ENCODE measurements around the gene IRF2BPL. TPM values are rescaled to one million over a fixed set of nuclear protein-coding genes. Genes with fewer than 3 reads are reported as not detected.

The IRF2BPL gene
- total and polyA plus RNA-seq, 4 experiments from 2014 or later = 1.2 to 37.7 (median 20.2) TPM

DNA sequence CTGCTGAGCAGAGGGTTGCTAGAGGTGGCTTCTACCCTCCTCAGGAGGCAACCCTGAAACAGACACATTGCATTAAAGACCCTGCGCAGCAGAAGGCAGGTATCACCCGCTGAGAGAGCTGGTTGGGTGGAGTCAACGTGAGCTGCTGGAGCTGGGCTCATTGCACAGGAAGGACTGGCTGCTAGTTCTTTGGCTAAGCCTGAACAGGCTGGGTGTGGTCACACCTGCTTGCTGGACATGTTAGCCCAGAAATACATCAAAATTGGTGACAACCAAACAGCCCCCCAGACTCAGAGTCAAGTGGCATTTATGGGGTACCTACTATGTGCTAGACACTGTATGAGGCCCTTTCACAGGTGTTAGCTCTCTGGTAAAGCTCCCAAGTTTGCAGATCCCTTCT lies 33.8 kb upstream of the IRF2BPL start:
- Histone ChIP-seq H3K4me3 (ENCODE audit: low read length in 2 of 2) (no peak overlapping the region), H3K27ac (ENCODE audit: low read depth, low read length) (no peak overlapping the region), H3K36me3 (ENCODE audit: insufficient read depth, low read length) (no peaks in the 10 kb centered on the region), H3K9me3 (ENCODE audit: control insufficient read depth in 1 of 2, low read length in 2 of 2) (no peaks in the 10 kb centered on the region), H3K4me1 (ENCODE audit: insufficient read depth, low read length) (peaks cover 6% of the 10 kb centered on the region), H3K27me3 (ENCODE audit: insufficient read depth, low read length) (no peaks in the 10 kb centered on the region)
- intact Hi-C loops (cut with micrococcal nuclease) = no loop called here
- Mint-ChIP-seq H3K4me1 (peaks cover 2 to 6% (median 4%) of the 10 kb centered on the region in 4 donors), H3K9me3 (no peaks in the 10 kb centered on the region), H3K36me3 (no peaks in the 10 kb centered on the region), H3K27ac (no peak overlapping the region), H3K4me3 (no peak overlapping the region), H3K27me3 (no peaks in the 10 kb centered on the region)
- no peak for DNase-seq
- CTCF ChIA-PET (ENCODE audit: partially characterized antibody) = interaction anchor here (0.9 to 16.1 kb wide), 6 partner anchors 8 to 254 kb away, joined by 3 to 628 read pairs (median 63); no protein-coding TSS in a partner anchor
- POLR2A ChIA-PET (ENCODE audit: partially characterized antibody) = no interaction called here

DNA sequence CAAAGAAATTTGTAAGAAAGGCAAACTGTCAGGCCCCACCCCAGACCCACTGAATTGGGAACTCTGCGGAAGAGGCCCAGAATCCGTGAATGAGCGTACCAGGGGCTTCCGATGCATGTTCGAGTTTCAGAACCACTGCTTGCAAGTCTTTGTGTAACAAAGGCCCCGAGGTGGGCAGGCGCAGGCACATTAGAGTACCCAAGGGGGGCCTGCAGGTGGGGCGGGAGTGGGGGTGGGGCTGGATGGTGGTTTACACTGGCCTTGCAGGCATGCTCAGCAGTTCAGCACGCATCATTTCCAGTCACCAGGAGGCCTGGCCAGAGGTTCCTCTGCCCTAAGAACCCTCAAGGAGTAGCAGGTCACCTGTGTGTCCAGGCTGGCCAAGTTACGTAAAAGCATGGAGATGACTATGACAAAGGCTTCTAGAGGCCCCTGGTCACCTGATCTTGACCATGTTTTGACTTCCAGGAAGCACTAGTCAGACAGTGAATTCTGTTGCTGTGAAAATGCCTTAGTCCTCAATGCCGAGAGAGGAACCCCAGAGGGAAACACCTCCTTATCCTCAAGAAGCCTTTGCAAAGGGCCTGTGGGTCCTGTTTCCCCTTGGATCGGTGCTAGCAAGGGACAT lies 33.2 kb upstream of the IRF2BPL start:
- H3K9me3 Mint-ChIP-seq = no peaks in the 10 kb centered on the region
- ChIA-PET POLR2A (ENCODE audit: partially characterized antibody) (no interaction called here), CTCF (ENCODE audit: partially characterized antibody) (interaction anchor here (0.9 to 16.1 kb wide), 5 partner anchors 9 to 254 kb away, joined by 3 to 628 read pairs (median 26); no protein-coding TSS in a partner anchor)
- no peaks in the 10 kb centered on the region for H3K27me3 ChIP-seq (ENCODE audit: insufficient read depth, low read length)
- peaks cover 6% of the 10 kb centered on the region for H3K4me1 ChIP-seq (ENCODE audit: insufficient read depth, low read length)
- no peaks in the 10 kb centered on the region for H3K27me3 Mint-ChIP-seq
- intact Hi-C loops (cut with micrococcal nuclease) = no loop called here
- H3K27ac Mint-ChIP-seq = no peak overlapping the region
- no peaks in the 10 kb centered on the region for H3K9me3 ChIP-seq (ENCODE audit: control insufficient read depth in 1 of 2, low read length in 2 of 2)
- H3K4me3 ChIP-seq (ENCODE audit: low read length in 2 of 2) = no peak overlapping the region
- no peak for DNase-seq
- no peaks in the 10 kb centered on the region for H3K36me3 Mint-ChIP-seq
- H3K36me3 ChIP-seq (ENCODE audit: insufficient read depth, low read length) = no peaks in the 10 kb centered on the region
- peaks cover 2 to 6% (median 4%) of the 10 kb centered on the region in 4 donors for H3K4me1 Mint-ChIP-seq
- H3K4me3 Mint-ChIP-seq = no peak overlapping the region
- no peak overlapping the region for H3K27ac ChIP-seq (ENCODE audit: low read depth, low read length)

DNA sequence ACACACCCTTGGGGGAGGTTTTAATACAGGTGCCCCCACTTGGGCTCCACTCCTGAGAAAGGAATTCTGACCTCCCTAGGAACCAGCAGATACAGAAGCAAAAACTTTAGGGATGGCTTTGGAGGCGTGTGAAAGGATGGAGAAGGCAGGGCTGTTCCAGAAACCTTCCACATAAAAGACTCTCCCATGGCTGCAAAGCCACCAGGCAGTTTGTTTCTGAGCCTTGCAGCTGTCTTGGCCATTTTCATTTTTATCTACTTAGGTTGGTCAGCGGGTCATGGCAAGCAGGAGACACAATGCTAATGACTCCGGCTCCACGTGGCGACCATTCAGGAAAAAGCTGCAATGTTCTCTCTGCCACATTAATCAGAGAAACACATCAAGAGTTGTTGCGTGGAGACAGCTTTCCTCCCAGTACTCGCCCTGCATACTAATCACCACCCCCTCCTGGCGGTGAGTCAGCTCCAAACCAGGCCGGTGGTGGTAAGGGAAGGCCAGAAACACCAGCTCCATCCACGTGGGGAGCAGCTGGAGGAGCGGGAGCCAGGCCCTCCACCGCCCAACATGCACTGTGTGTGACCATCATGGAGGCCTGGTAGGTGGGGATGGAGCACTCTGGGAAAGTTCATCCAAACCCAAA lies 30.9 kb upstream of the IRF2BPL start:
- Mint-ChIP-seq H3K4me1 (peaks cover 11 to 19% (median 15%) of the 10 kb centered on the region in 4 donors), H3K27ac (peak overlapping the region in 2 of 7 donors; percentile 10 to 50), H3K4me3 (no peak overlapping the region), H3K27me3 (no peaks in the 10 kb centered on the region), H3K36me3 (no peaks in the 10 kb centered on the region), H3K9me3 (no peaks in the 10 kb centered on the region)
- Histone ChIP-seq H3K27ac (ENCODE audit: low read depth, low read length) (no peak overlapping the region), H3K27me3 (ENCODE audit: insufficient read depth, low read length) (no peaks in the 10 kb centered on the region), H3K36me3 (ENCODE audit: insufficient read depth, low read length) (no peaks in the 10 kb centered on the region), H3K4me1 (ENCODE audit: insufficient read depth, low read length) (peaks cover 19% of the 10 kb centered on the region), H3K4me3 (ENCODE audit: low read length in 2 of 2) (no peak overlapping the region), H3K9me3 (ENCODE audit: control insufficient read depth in 1 of 2, low read length in 2 of 2) (no peaks in the 10 kb centered on the region)
- ChIA-PET POLR2A (ENCODE audit: partially characterized antibody) (interaction anchor here (0.7 to 1.1 kb wide), 5 partner anchors 19 to 183 kb away, joined by 3 read pairs; no protein-coding TSS in a partner anchor), CTCF (ENCODE audit: partially characterized antibody) (interaction anchor here (1.1 to 3.6 kb wide), 15 partner anchors 9 to 187 kb away, joined by 3 to 40 read pairs (median 5); no protein-coding TSS in a partner anchor)
- intact Hi-C loops (cut with micrococcal nuclease) = no loop called here
- peak in 3 of 5 donors; percentile 17 to 51 (median 47) for DNase-seq

DNA sequence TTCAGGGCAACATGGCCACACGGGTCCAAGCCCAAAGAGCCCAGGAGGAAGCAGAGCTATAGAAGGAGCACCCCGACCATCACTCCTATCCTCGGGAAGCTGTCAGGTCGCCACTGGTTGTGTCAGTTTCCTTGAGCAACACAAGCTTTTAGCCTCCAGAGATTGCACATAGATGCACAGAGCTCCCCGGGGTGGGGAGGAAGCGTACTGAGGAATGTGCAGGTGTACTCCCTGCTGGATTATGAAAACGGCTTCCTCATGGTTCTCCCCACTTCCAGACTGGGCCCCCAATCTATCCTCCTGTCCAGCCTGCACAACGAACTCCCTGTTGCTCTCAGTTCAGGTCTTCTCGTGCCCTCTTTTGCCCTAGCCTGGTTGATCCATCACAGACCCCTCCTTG lies 30.3 kb upstream of the IRF2BPL start:
- Histone ChIP-seq H3K4me1 (ENCODE audit: insufficient read depth, low read length) (peaks cover 19% of the 10 kb centered on the region), H3K4me3 (ENCODE audit: low read length in 2 of 2) (no peak overlapping the region)
- no peaks in the 10 kb centered on the region for H3K36me3 Mint-ChIP-seq

DNA sequence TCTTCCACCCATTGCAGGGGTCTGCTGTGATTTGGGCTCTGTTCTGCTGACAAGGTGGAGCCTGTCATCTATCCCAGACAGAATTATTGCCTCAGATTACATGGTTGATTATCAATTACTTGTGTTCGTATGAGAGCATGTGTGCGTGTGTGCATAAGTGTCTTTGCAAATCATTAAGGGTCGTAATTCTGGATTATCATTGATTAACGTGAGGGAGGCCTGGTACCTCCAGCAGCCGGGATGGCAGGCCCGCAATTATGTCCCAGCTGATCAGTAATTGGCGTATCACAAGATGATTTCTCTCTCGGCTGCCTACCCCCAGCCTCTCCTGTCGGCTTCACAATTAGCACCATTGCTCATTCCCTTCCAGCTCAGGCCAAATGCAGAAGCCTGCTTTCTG lies 29.6 kb upstream of the IRF2BPL start:
- Histone ChIP-seq H3K4me1 (ENCODE audit: insufficient read depth, low read length) (peaks cover 24% of the 10 kb centered on the region), H3K36me3 (ENCODE audit: insufficient read depth, low read length) (no peaks in the 10 kb centered on the region), H3K4me3 (ENCODE audit: low read length in 2 of 2) (no peak overlapping the region), H3K27ac (ENCODE audit: low read depth, low read length) (no peak overlapping the region), H3K9me3 (ENCODE audit: control insufficient read depth in 1 of 2, low read length in 2 of 2) (no peaks in the 10 kb centered on the region), H3K27me3 (ENCODE audit: insufficient read depth, low read length) (no peaks in the 10 kb centered on the region)
- Mint-ChIP-seq H3K9me3 (no peaks in the 10 kb centered on the region), H3K4me3 (no peak overlapping the region), H3K27ac (peak overlapping the region in 1 of 7 donors; percentile 52), H3K36me3 (no peaks in the 10 kb centered on the region), H3K27me3 (no peaks in the 10 kb centered on the region), H3K4me1 (peaks cover 13 to 30% (median 21%) of the 10 kb centered on the region in 4 donors)
- CTCF ChIA-PET (ENCODE audit: partially characterized antibody) = interaction anchor here (0.6 to 3.6 kb wide), 6 partner anchors 11 to 145 kb away, joined by 3 to 40 read pairs (median 4); no protein-coding TSS in a partner anchor
- intact Hi-C loops (cut with micrococcal nuclease) = no loop called here
- no peak for DNase-seq
- POLR2A ChIA-PET (ENCODE audit: partially characterized antibody) = interaction anchor here (1.1 kb wide), 1 partner anchor 32 kb away, joined by 3 read pairs; no protein-coding TSS in a partner anchor

More for the DNA sequence above, 30.3 kb upstream of the IRF2BPL start:
- Histone ChIP-seq H3K9me3 (ENCODE audit: control insufficient read depth in 1 of 2, low read length in 2 of 2) (no peaks in the 10 kb centered on the region), H3K36me3 (ENCODE audit: insufficient read depth, low read length) (no peaks in the 10 kb centered on the region), H3K27ac (ENCODE audit: low read depth, low read length) (no peak overlapping the region), H3K27me3 (ENCODE audit: insufficient read depth, low read length) (no peaks in the 10 kb centered on the region)
- Mint-ChIP-seq H3K9me3 (no peaks in the 10 kb centered on the region), H3K27me3 (no peaks in the 10 kb centered on the region), H3K4me1 (peaks cover 11 to 23% (median 17%) of the 10 kb centered on the region in 4 donors), H3K4me3 (no peak overlapping the region), H3K27ac (peak overlapping the region in 2 of 7 donors; percentile 50 to 87)
- intact Hi-C loops (cut with micrococcal nuclease) = no loop called here
- DNase-seq = no peak
- ChIA-PET POLR2A (ENCODE audit: partially characterized antibody) (interaction anchor here (0.7 to 1.1 kb wide), 4 partner anchors 30 to 183 kb away, joined by 3 read pairs; no protein-coding TSS in a partner anchor), CTCF (ENCODE audit: partially characterized antibody) (interaction anchor here (0.6 to 3.6 kb wide), 16 partner anchors 10 to 186 kb away, joined by 3 to 40 read pairs (median 5); no protein-coding TSS in a partner anchor)

DNA sequence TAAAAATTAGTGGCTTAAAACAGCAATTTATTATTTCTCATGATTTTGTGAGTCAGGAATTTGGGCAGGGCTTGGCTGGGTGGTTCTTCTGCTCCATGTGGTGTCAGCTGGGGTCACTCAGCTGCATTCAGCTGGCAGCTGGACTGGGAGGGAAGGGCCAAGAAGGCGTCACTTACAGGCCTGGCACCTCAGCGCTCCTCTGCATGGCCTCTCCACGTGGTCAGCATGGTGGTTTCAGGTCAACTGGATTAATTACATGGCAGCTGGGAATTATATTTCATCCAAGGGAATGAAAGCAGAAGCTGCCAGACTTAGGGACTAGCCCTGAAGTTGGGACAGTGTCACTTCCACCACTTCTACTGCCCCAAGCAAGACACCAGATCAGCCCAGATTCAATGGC lies 27.5 kb upstream of the IRF2BPL start:
- Histone ChIP-seq H3K27ac (ENCODE audit: low read depth, low read length) (no peak overlapping the region), H3K36me3 (ENCODE audit: insufficient read depth, low read length) (no peaks in the 10 kb centered on the region), H3K9me3 (ENCODE audit: control insufficient read depth in 1 of 2, low read length in 2 of 2) (no peaks in the 10 kb centered on the region), H3K4me3 (ENCODE audit: low read length in 2 of 2) (no peak overlapping the region), H3K27me3 (ENCODE audit: insufficient read depth, low read length) (no peaks in the 10 kb centered on the region), H3K4me1 (ENCODE audit: insufficient read depth, low read length) (peaks cover 30% of the 10 kb centered on the region)
- H3K27me3 Mint-ChIP-seq = no peaks in the 10 kb centered on the region
- DNase-seq = no peak
- POLR2A ChIA-PET (ENCODE audit: partially characterized antibody) = interaction anchor here (3.0 to 5.2 kb wide), 3 partner anchors 29 to 143 kb away, joined by 16 to 38 read pairs (median 23); partner anchors contain the start of gene IRF2BPL
- no peaks in the 10 kb centered on the region for H3K36me3 Mint-ChIP-seq
- CTCF ChIA-PET (ENCODE audit: partially characterized antibody) = interaction anchor here (1.0 to 17.7 kb wide), 6 partner anchors 11 to 182 kb away, joined by 4 to 360 read pairs (median 78); partner anchors contain the start of gene IRF2BPL
- no peak overlapping the region for H3K4me3 Mint-ChIP-seq
- peaks cover 16 to 41% (median 26%) of the 10 kb centered on the region in 4 donors for H3K4me1 Mint-ChIP-seq
- H3K9me3 Mint-ChIP-seq = no peaks in the 10 kb centered on the region
- intact Hi-C loops (cut with micrococcal nuclease) = no loop called here
- peak overlapping the region in 3 of 7 donors; percentile 62 to 83 (median 78) for H3K27ac Mint-ChIP-seq

DNA sequence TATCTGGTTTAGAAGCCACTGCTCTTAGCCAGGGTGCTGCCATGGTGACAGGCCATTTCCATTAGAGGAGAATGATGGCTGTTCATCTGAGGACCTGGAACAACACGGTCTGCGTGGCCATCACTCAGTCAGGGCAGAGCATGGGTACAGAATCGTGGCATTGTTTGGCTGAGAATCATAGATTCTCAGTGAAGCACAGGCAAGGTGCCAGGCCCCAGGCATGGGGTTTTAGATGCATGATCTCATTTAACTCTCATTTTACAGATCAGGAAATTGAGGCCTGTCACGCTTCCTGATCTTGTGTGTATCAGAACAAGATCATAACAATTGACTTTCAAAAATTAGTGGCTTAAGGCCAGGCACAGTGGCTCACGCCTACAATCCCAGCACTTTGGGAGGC lies 26.8 kb upstream of the IRF2BPL start:
- H3K4me1 Mint-ChIP-seq = peaks cover 19 to 41% (median 26%) of the 10 kb centered on the region in 4 donors
- no peaks in the 10 kb centered on the region for H3K9me3 ChIP-seq (ENCODE audit: control insufficient read depth in 1 of 2, low read length in 2 of 2)
- H3K27me3 Mint-ChIP-seq = no peaks in the 10 kb centered on the region
- H3K36me3 ChIP-seq (ENCODE audit: insufficient read depth, low read length) = no peaks in the 10 kb centered on the region
- H3K4me1 ChIP-seq (ENCODE audit: insufficient read depth, low read length) = peaks cover 30% of the 10 kb centered on the region
- ChIA-PET POLR2A (ENCODE audit: partially characterized antibody) (interaction anchor here (0.7 to 5.2 kb wide), 9 partner anchors 21 to 144 kb away, joined by 4 to 38 read pairs (median 5); partner anchors contain the start of gene IRF2BPL), CTCF (ENCODE audit: partially characterized antibody) (interaction anchor here (0.8 to 17.7 kb wide), 13 partner anchors 10 to 181 kb away, joined by 3 to 360 read pairs (median 16); partner anchors contain the start of gene IRF2BPL)
- H3K36me3 Mint-ChIP-seq = no peaks in the 10 kb centered on the region
- peak overlapping the region; percentile 83 to 93 (median 91) for H3K27ac Mint-ChIP-seq
- peak overlapping the region in 4 of 8 donors; percentile 37 to 62 (median 50) for H3K4me3 Mint-ChIP-seq
- H3K27me3 ChIP-seq (ENCODE audit: insufficient read depth, low read length) = no peaks in the 10 kb centered on the region
- H3K4me3 ChIP-seq (ENCODE audit: low read length in 2 of 2) = no peak overlapping the region
- intact Hi-C loops (cut with micrococcal nuclease) = no loop called here
- peak in 3 of 5 donors; percentile 31 to 52 (median 39) for DNase-seq
- no peaks in the 10 kb centered on the region for H3K9me3 Mint-ChIP-seq
- H3K27ac ChIP-seq (ENCODE audit: low read depth, low read length) = peak overlapping the region; percentile 51

Measured in CD4-positive, alpha-beta memory T cell (primary cell).